HCT116 (cell line): Measurements from ENCODE around the gene AGPAT3. TPM values are rescaled to one million over a fixed set of nuclear protein-coding genes. Genes with fewer than 3 reads are reported as not detected.

Source experiments
- ATAC-seq: fragments of 200-7000 bp; cut with Tn5 transposase; 2 replicates; pipeline ENCODE4 v1.9.1; 2020; ENCODE audit warnings: mild to moderate bottlenecking, moderate library complexity
- BruUV-seq: library from RNA; stranded (reverse); fragments of 400-500 nt; replicated peaks from 2 replicates; lab custom pipeline; 2021; lab: Mats Ljungman, UMichigan
- CTCF ChIA-PET: fragments of 300-600 bp; sonication (Branson Sonifier 250); formaldehyde crosslinking; loops from one replicate; lab custom pipeline; 2021; ENCODE audit warnings: antibody characterized with exemption; lab: Charles Lee
- POLR2A ChIA-PET: fragments of 300-600, 350-600 bp; sonication (Branson Sonifier 250); formaldehyde crosslinking; loops from one replicate; lab custom pipeline; 2021; ENCODE audit warnings: antibody characterized with exemption; lab: Charles Lee
- RAD21 ChIA-PET, 2 experiments: fragments of 300-600 bp; sonication (Branson Sonifier 250); formaldehyde crosslinking; loops; one replicate each; lab custom pipeline; 2023; ENCODE audit warnings: low total read pairs in 2 of 2; ENCODE audit not compliant: uncharacterized antibody in 2 of 2, unreplicated experiment in 2 of 2, low non-redundant PET in 1 of 2; lab: Charles Lee
- DNase-seq: peaks from one replicate; pipeline ENCODE4 v3.0.0-alpha.2; 2010; ENCODE audit warnings: low read depth, low spot score
- H2AFZ ChIP-seq: fragments of 200-600 bp; shearing (Covaris generic), sonication (generic); 2 replicates; pipeline ENCODE4 v1.6.1; 2017; ENCODE audit warnings: low read depth, mixed run types, mixed read lengths, antibody characterized with exemption, low read length; ENCODE audit not compliant: poor library complexity, severe bottlenecking
- H3K27ac ChIP-seq: 2 replicates; pipeline ENCODE4 v1.5.1; 2012; ENCODE audit warnings: low read depth, low read length
- H3K27me3 ChIP-seq: fragments of 200-600 bp; sonication (generic); 2 replicates; pipeline ENCODE4 v1.6.1; 2016; ENCODE audit warnings: mixed run types, low read length, mixed read lengths; ENCODE audit not compliant: insufficient read depth
- H3K36me3 ChIP-seq, 2 experiments: fragments of 200-500 bp in 1 of 2; fragments of 200-600 bp in 1 of 2; sonication (Bioruptor generic) in 1 of 2; sonication (generic) in 1 of 2; 2 replicates each; pipeline versions ENCODE4 v1.5.1 to v1.6.1; 2014 to 2016; ENCODE audit warnings: low read length in 2 of 2, inconsistent platforms in 1 of 2, mixed read lengths in 1 of 2, mixed run types in 1 of 2; ENCODE audit not compliant: insufficient read depth in 2 of 2, control insufficient read depth in 1 of 2
- H3K4me1 ChIP-seq, 2 experiments: fragments of 200-600 bp in 1 of 2; sonication (generic) in 1 of 2; 2 replicates each; pipeline versions ENCODE4 v1.5.1 to v1.6.1; 2012 to 2017; ENCODE audit warnings: low read length in 2 of 2, inconsistent platforms in 1 of 2, mild to moderate bottlenecking in 1 of 2, mixed read lengths in 1 of 2, mixed run types in 1 of 2, moderate library complexity in 1 of 2; ENCODE audit not compliant: insufficient read depth in 2 of 2, control insufficient read depth in 1 of 2
- H3K4me2 ChIP-seq: fragments of 200-600 bp; sonication (generic); 2 replicates; pipeline ENCODE4 v1.6.1; 2017; ENCODE audit warnings: mixed run types, low read length, mixed read lengths
- H3K4me3 ChIP-seq, 2 experiments: fragments of 200-600 bp in 1 of 2; sonication (generic) in 1 of 2; replicated peaks in 1 of 2; 2 replicates each; pipeline ENCODE4 v1.5.1; 2011 to 2016; ENCODE audit warnings: low read length in 2 of 2, control low read depth in 1 of 2, low read depth in 1 of 2, mild to moderate bottlenecking in 1 of 2, mixed read lengths in 1 of 2, mixed run types in 1 of 2
- H3K79me2 ChIP-seq: fragments of 200-600 bp; sonication (generic); 2 replicates; pipeline ENCODE4 v1.6.1; 2017; ENCODE audit warnings: mild to moderate bottlenecking, mixed run types, low read length, moderate library complexity, mixed read lengths; ENCODE audit not compliant: insufficient read depth
- H3K9ac ChIP-seq: fragments of 200-600 bp; sonication (generic); 2 replicates; pipeline ENCODE4 v1.6.1; 2016; ENCODE audit warnings: low read length, mixed read lengths
- H3K9me2 ChIP-seq: fragments of 200-600 bp; sonication (generic), shearing (Covaris generic); 2 replicates; pipeline ENCODE4 v1.6.1; 2017; ENCODE audit warnings: mixed run types, mild to moderate bottlenecking, moderate library complexity; ENCODE audit not compliant: insufficient read depth
- H3K9me3 ChIP-seq, 2 experiments: fragments of 200-500 bp in 1 of 2; fragments of 200-600 bp in 1 of 2; sonication (Bioruptor generic) in 1 of 2; sonication (generic) in 1 of 2; 2 replicates each; pipeline ENCODE4 v1.6.1; 2014 to 2017; ENCODE audit warnings: low read length in 2 of 2, mixed read lengths in 2 of 2, inconsistent platforms in 1 of 2, low read depth in 1 of 2, mild to moderate bottlenecking in 1 of 2, mixed run types in 1 of 2, moderate library complexity in 1 of 2; ENCODE audit not compliant: control insufficient read depth in 1 of 2, insufficient read depth in 1 of 2
- H4K20me1 ChIP-seq: fragments of 200-600 bp; sonication (generic), shearing (Covaris generic); 2 replicates; pipeline ENCODE4 v1.6.1; 2017; ENCODE audit warnings: mixed run types, mild to moderate bottlenecking, moderate library complexity; ENCODE audit not compliant: insufficient read depth
- CBX3 ChIP-seq: IDR thresholded peaks from 2 replicates; pipeline ENCODE4 v1.6.1; 2012; ENCODE audit warnings: low read depth
- CEBPB ChIP-seq: IDR thresholded peaks from 2 replicates; pipeline ENCODE4 v1.6.1; 2012; ENCODE audit warnings: low read depth
- EGR1 ChIP-seq: IDR thresholded peaks from 2 replicates; pipeline ENCODE4 v1.6.1; 2012; ENCODE audit warnings: low read depth
- ELF1 ChIP-seq: IDR thresholded peaks from 2 replicates; pipeline ENCODE4 v1.6.1; 2012; ENCODE audit warnings: low read depth, borderline replicate concordance
- JUND ChIP-seq: IDR thresholded peaks from 2 replicates; pipeline ENCODE4 v1.6.1; 2012
- POLR2A ChIP-seq: IDR thresholded peaks from 2 replicates; pipeline ENCODE4 v1.7.0; 2011; ENCODE audit warnings: borderline replicate concordance; ENCODE audit not compliant: insufficient read depth, insufficient read length; ENCODE audit errors: extremely low read depth
- SIN3A ChIP-seq: IDR thresholded peaks from 2 replicates; pipeline ENCODE4 v1.6.1; 2012; ENCODE audit warnings: low read depth
- SP1 ChIP-seq: IDR thresholded peaks from 2 replicates; pipeline ENCODE4 v1.6.1; 2012; ENCODE audit warnings: low read depth
- TCF7L2 ChIP-seq: IDR thresholded peaks from 2 replicates; pipeline ENCODE4 v1.7.0; 2011; ENCODE audit warnings: borderline replicate concordance, inconsistent platforms; ENCODE audit not compliant: insufficient read depth, insufficient read length; ENCODE audit errors: extremely low read depth
- ZFX ChIP-seq: fragments of 450-650 bp; IDR thresholded peaks from 2 replicates; pipeline ENCODE4 v1.6.1; 2017
- intact Hi-C: fragments of 100-400 bp; cut with micrococcal nuclease; formaldehyde crosslinking; loops from 2 replicates; pipeline ENCODE4 v1.10.0; 2022
- total RNA-seq: library from RNA; stranded (reverse); gene quantifications from one replicate; pipeline ENCODE4 v1.2.1, GENCODE V29; 2021; ENCODE audit not compliant: unreplicated experiment
- TF ChIP-seq, protein P1 (sequence below), 3 experiments: fragments of 200-600 bp in 1 of 3; sonication (generic) in 1 of 3; IDR thresholded peaks in 2 of 3; conservative IDR thresholded peaks in 1 of 3; 2 replicates each; pipeline ENCODE4 v1.5.1; 2012 to 2017; ENCODE audit warnings: low read depth in 2 of 3, low read length in 2 of 3, antibody characterized with exemption in 1 of 3, borderline replicate concordance in 1 of 3, control low read depth in 1 of 3, mild to moderate bottlenecking in 1 of 3, mixed read lengths in 1 of 3, mixed run types in 1 of 3, moderate library complexity in 1 of 3; ENCODE audit not compliant: insufficient read depth in 1 of 3

Gene AGPAT3
- total RNA-seq, 1 experiment from 2014 or later: 54.1 TPM

DNA sequence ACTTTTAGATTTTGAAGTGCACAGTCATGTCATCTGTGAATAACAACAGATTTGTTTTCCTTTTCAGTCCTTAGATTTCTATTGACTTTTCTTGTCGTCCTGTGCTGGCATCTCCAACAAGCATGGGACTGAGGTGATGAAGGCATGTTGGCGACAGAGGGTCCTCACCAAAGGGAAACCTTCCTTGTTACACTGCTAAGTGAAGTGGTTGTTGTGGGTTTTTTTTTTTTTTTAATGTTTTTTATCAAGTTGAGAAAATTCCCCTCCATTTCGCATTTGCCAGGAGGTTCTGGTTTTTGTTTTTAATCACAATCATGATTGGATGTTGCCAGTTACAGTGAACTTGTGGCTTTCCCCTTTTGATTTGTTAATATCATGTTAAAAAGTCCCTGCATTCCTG, 24.0 kb downstream of the AGPAT3 start:
- peaks cover 27% of the 10 kb centered on the region; the same call in 1 of the 2 replicates for H3K79me2 ChIP-seq
- no peak overlapping the region for H3K4me2 ChIP-seq
- no peaks in the 10 kb centered on the region for H3K27me3 ChIP-seq
- ATAC-seq (no peak), DNase-seq (no peak)
- ChIA-PET RAD21 (no interaction called here), POLR2A (no interaction called here), CTCF (no interaction called here)
- peaks cover 10 to 11% of the 10 kb centered on the region in 2 experiments for H3K4me1 ChIP-seq
- no peak overlapping the region for H2AFZ ChIP-seq
- H3K9me2 ChIP-seq: no peaks in the 10 kb centered on the region
- no peak overlapping the region for H3K27ac ChIP-seq
- no TSS peak for BruUV-seq
- H3K36me3 ChIP-seq: no peaks in the 10 kb centered on the region
- intact Hi-C loops: no loop called here
- TF ChIP-seq, protein P1, sequence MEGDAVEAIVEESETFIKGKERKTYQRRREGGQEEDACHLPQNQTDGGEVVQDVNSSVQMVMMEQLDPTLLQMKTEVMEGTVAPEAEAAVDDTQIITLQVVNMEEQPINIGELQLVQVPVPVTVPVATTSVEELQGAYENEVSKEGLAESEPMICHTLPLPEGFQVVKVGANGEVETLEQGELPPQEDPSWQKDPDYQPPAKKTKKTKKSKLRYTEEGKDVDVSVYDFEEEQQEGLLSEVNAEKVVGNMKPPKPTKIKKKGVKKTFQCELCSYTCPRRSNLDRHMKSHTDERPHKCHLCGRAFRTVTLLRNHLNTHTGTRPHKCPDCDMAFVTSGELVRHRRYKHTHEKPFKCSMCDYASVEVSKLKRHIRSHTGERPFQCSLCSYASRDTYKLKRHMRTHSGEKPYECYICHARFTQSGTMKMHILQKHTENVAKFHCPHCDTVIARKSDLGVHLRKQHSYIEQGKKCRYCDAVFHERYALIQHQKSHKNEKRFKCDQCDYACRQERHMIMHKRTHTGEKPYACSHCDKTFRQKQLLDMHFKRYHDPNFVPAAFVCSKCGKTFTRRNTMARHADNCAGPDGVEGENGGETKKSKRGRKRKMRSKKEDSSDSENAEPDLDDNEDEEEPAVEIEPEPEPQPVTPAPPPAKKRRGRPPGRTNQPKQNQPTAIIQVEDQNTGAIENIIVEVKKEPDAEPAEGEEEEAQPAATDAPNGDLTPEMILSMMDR (IDR thresholded peaks at IDR 0.05 in 2 of 3, conservative IDR thresholded peaks at IDR 0.05 in 1 of 3; ENCODE audit: borderline replicate concordance in 1 of 3, insufficient read depth in 1 of 3, low read depth in 2 of 3, low read length in 2 of 3): no peak
- TF ChIP-seq TCF7L2 (no peak), CEBPB (no peak), ELF1 (no peak), CBX3 (no peak), JUND (no peak), SP1 (no peak), POLR2A (no peak), EGR1 (no peak), ZFX (no peak)
- H3K9ac ChIP-seq: no peak overlapping the region
- no peaks in the 10 kb centered on the region for H4K20me1 ChIP-seq
- H3K9me3 ChIP-seq: no peaks in the 10 kb centered on the region
- no peak overlapping the region for H3K4me3 ChIP-seq

DNA sequence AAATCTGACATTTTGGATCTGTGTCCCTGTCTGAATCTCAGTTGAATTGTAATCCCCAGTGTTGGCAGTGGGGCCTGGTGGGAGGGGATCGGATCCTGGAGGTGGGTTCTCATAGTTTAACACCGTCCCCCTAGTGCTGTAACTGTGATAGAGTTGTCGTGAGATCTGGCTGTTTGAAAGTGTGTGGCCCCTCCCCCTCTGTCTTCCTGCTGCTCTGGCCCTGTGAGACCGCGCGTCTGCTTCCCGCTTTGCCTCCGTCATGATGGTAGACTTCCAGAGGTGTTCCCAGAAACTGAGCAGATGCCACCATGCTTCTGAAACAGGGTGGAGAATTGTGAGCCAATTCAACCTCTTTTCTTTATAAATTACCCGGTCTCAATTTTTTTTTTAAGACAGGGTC, 25.0 kb downstream of the AGPAT3 start:
- CTCF ChIA-PET: no interaction called here
- Histone ChIP-seq H3K9me2 (no peaks in the 10 kb centered on the region), H4K20me1 (no peaks in the 10 kb centered on the region), H3K27ac (no peak overlapping the region), H3K4me1 (peaks cover 1 to 2% of the 10 kb centered on the region in 2 experiments; a peak in 3 of 4 replicates), H3K4me3 (no peak overlapping the region), H3K36me3 (no peaks in the 10 kb centered on the region), H3K27me3 (no peaks in the 10 kb centered on the region), H2AFZ (no peak overlapping the region), H3K9ac (no peak overlapping the region), H3K79me2 (peaks cover 19% of the 10 kb centered on the region; the same call in 1 of the 2 replicates), H3K9me3 (no peaks in the 10 kb centered on the region), H3K4me2 (no peak overlapping the region)
- TF ChIP-seq ELF1 (no peak), CEBPB (no peak), SIN3A (no peak)
- no peak for DNase-seq
- BruUV-seq: no TSS peak
- RAD21 ChIA-PET: no interaction called here
- POLR2A ChIA-PET: no interaction called here
- intact Hi-C loops: no loop called here
- ATAC-seq: 0 out of 2 replicates have a peak, but pooled peaks have one; percentile 42
